GM20000 (cell line): ENCODE data around the gene CRB2.
A peak's percentile ranks its signal among the peaks of the same experiment; 100 is the strongest.

Experiments used
- DNase-seq: peaks from one replicate; pipeline ENCODE4 v3.0.0; 2012; ENCODE audit warnings: low spot score
- CTCF ChIP-seq: IDR thresholded peaks from 2 replicates; pipeline ENCODE4 v1.5.1; 2012; ENCODE audit warnings: mild to moderate bottlenecking, control low read depth; ENCODE audit errors: extremely low read depth, missing control alignments

The CRB2 gene

GRCh38 chr9:123350590-123351310 lies 5.2 kb upstream of the CRB2 start:
- TF ChIP-seq CTCF = no peak

GRCh38 chr9:123353041-123353440 lies 3.0 kb upstream of the CRB2 start:
- TF ChIP-seq CTCF = no peak
- DNase-seq = peak; percentile 8

More at GRCh38 chr9:123350590-123351310, 5.2 kb upstream of the CRB2 start:
- DNase-seq = peak; percentile 8

- peak; percentile 86 for DNase-seq
- peak; percentile 82 for TF ChIP-seq CTCF
These were observed 1.9 kb upstream of the CRB2 start for GRCh38 chr9:123353984-123354591.

GRCh38 chr9:123354806-123355508 lies 1.0 kb upstream of the CRB2 start:
- peak; percentile 24 for DNase-seq
- TF ChIP-seq CTCF = no peak

GRCh38 chr9:123356851-123357742 lies 1.1 kb downstream of the CRB2 start:
- TF ChIP-seq CTCF = no peak
- DNase-seq = no peak

- DNase-seq = no peak
- TF ChIP-seq CTCF = no peak
These were observed 1.7 kb downstream of the CRB2 start for GRCh38 chr9:123357743-123358059.
